NCI-H146 treated with DMSO at 0.1 percent for 48 hours (cell line): ENCODE measurements around the gene ZNF140.
A peak's percentile ranks its signal among the peaks of the same experiment; 100 is the strongest.

Experiments
- DNase-seq: peaks from one replicate; lab custom pipeline; 2025; ENCODE audit not compliant: unreplicated experiment; lab: John Stamatoyannopoulos, UW

Gene ZNF140

GRCh38 chr12:133080368-133081158 lies at the start of gene ZNF140:
ZNF140 (plus strand) TSS chr12:133080923; CDS start chr12:133081321, 398 bp downstream.
- peak; percentile 95 for DNase-seq

GRCh38 chr12:133037207-133038005 lies 43.3 kb upstream of the ZNF140 start, which contains the start of gene ZNF84:
ZNF84 (plus strand) TSS chr12:133037509; CDS start chr12:133041468, 3,959 bp downstream.
- peak; percentile 93 for DNase-seq

- DNase-seq = no peak
Observed at GRCh38 chr12:133038118-133038709, 42.5 kb upstream of the ZNF140 start.

- no peak for DNase-seq
Observed at GRCh38 chr12:133046698-133047097, 34.0 kb upstream of the ZNF140 start.

GRCh38 chr12:133057446-133057845 lies 23.3 kb upstream of the ZNF140 start:
- DNase-seq = no peak

- DNase-seq = no peak
Observed at GRCh38 chr12:133058203-133059113, 22.3 kb upstream of the ZNF140 start.

- DNase-seq = no peak
Observed at GRCh38 chr12:133061954-133062353, 18.8 kb upstream of the ZNF140 start.

GRCh38 chr12:133063556-133063955 lies 17.2 kb upstream of the ZNF140 start:
- no peak for DNase-seq

- no peak for DNase-seq
Observed at GRCh38 chr12:133073836-133074235, 6.9 kb upstream of the ZNF140 start.

- peak; percentile 98 for DNase-seq
Observed at GRCh38 chr12:133080026-133080367, 726 bp upstream of the ZNF140 start.

- DNase-seq = peak; percentile 59
Observed at GRCh38 chr12:133081159-133081780, 547 bp downstream of the ZNF140 start.

- no peak for DNase-seq
Observed at GRCh38 chr12:133083345-133083744, 2.6 kb downstream of the ZNF140 start.

- DNase-seq = no peak
Observed at GRCh38 chr12:133105620-133106019, 24.9 kb downstream of the ZNF140 start.

- no peak for DNase-seq
Observed at GRCh38 chr12:133106253-133106652, 25.5 kb downstream of the ZNF140 start.

- DNase-seq = no peak
Observed at GRCh38 chr12:133107121-133107520, 26.4 kb downstream of the ZNF140 start.

- DNase-seq = no peak
Observed at GRCh38 chr12:133108150-133108549, 27.4 kb downstream of the ZNF140 start.

GRCh38 chr12:133120385-133121191 lies 39.9 kb downstream of the ZNF140 start:
- no peak for DNase-seq

- no peak for DNase-seq
Observed at GRCh38 chr12:133124674-133125073, 44.0 kb downstream of the ZNF140 start.

GRCh38 chr12:133129368-133130037 lies 48.8 kb downstream of the ZNF140 start:
- peak; percentile 36 for DNase-seq
